Loucy (cell line): ENCODE measurements around the gene NUP85.

Experiments
- CTCF ChIP-seq: fragments of 200-600 bp; sonication (generic); conservative IDR thresholded peaks from 2 replicates; pipeline ENCODE4 v1.5.1; 2014; ENCODE audit warnings: mild to moderate bottlenecking, antibody characterized with exemption, low read length
- EZH2phosphoT487 ChIP-seq: fragments of 200-600 bp; IDR thresholded peaks from 2 replicates; pipeline ENCODE4 v1.6.1; 2018; ENCODE audit warnings: antibody characterized with exemption, mild to moderate bottlenecking, moderate library complexity, borderline replicate concordance

- TF ChIP-seq CTCF (no peak), EZH2phosphoT487 (no peak)
These were observed 61.1 kb downstream of the NUP85 start for GRCh38 chr17:75266316-75267152.
